Cardiac muscle cell (in vitro differentiated cells and primary cell): ENCODE measurements around the gene MARCHF10. TPM values are rescaled to one million over a fixed set of nuclear protein-coding genes. Genes with fewer than 3 reads are reported as not detected.

Experiments
- DNase-seq, 2 donors: peaks; one replicate each; pipeline versions ENCODE4 v3.0.0 to v3.0.0-alpha.2; 2010 to 2017; ENCODE audit warnings: low read depth in 1 of 2, low spot score in 1 of 2
- H3K27ac ChIP-seq: fragments of 200-600 bp; sonication (generic); 2 replicates; pipeline ENCODE4 v1.5.1; 2016
- H3K27me3 ChIP-seq: fragments of 200-600 bp; sonication (generic); 2 replicates; pipeline ENCODE4 v1.6.0; 2016; ENCODE audit warnings: control low read depth
- H3K36me3 ChIP-seq: fragments of 200-600 bp; sonication (generic); 2 replicates; pipeline ENCODE4 v1.5.1; 2016; ENCODE audit warnings: control low read depth
- H3K4me1 ChIP-seq: fragments of 200-600 bp; sonication (generic); 2 replicates; pipeline ENCODE4 v1.8.1; 2017; ENCODE audit warnings: low read depth, mild to moderate bottlenecking, mixed run types
- H3K4me3 ChIP-seq: fragments of 200-600 bp; sonication (generic); 2 replicates; pipeline ENCODE4 v1.5.1; 2016; ENCODE audit warnings: mild to moderate bottlenecking
- H3K9me3 ChIP-seq: fragments of 200-600 bp; sonication (generic); 2 replicates; pipeline ENCODE4 v1.5.1; 2017; ENCODE audit warnings: low read depth, mild to moderate bottlenecking, control low read depth
- CTCF ChIP-seq: IDR thresholded peaks from 2 replicates; pipeline ENCODE4 v1.5.1; 2012; ENCODE audit warnings: low read depth, mild to moderate bottlenecking, low read length
- polyA plus RNA-seq: library from polyadenylated mRNA; unstranded; fragments of >200 nt; fragmentation: Nextera tagmentation; extraction: Ambion mirVana; gene quantifications from 2 replicates; pipeline ENCODE4 v1.2.1, GENCODE V29; 2016
- total RNA-seq: library from RNA; depleted of rRNA; stranded (reverse); fragments of >200 nt; gene quantifications from 2 replicates; pipeline ENCODE4 v1.2.3, GENCODE V29; 2016

The MARCHF10 gene
- total and polyA plus RNA-seq, 2 experiments from 2014 or later = 0.77 to 1.1 TPM

DNA sequence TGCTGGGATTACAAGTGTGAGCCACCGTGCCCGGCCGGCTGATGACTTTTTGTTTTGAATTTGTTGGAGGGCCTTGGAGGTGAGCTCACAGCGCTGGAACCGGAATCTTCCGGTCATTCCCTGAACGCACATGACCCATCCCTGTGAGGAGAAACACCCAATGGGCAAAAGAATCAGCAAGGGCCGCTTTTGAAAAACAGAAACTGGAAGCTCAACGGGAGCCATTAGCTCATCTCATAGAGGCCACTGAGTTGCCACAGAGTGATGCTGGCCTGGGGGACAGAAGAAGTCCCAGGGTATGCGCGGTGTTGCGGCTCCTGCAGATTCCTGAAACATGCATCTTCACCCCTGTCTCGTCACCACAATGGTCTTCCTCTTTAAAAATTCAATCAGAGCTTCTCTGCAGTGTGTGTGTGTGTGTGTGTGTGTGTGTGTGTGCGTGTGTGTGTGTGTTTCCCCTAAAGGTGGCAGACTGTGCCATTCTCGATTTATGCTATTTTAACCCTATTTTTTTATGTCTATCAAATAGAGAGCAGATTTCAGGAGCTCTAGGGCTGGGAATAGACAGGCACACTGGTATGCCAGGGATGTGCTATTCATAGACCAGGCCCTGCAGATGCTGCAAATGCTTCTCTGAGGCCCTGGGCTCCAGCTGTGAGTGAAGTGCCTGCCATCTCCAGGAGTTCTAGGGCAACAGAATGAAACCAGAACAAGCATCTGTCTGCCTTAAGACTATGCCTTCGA is 68.3 kb downstream of the MARCHF10 start:
- no peak overlapping the region for H3K4me3 ChIP-seq
- no peaks in the 10 kb centered on the region for H3K9me3 ChIP-seq
- H3K36me3 ChIP-seq = no peaks in the 10 kb centered on the region
- TF ChIP-seq CTCF = no peak
- peak overlapping the region; percentile 87 for H3K27ac ChIP-seq
- H3K4me1 ChIP-seq = peaks cover 20% of the 10 kb centered on the region
- peak in 1 of 2 donors; percentile 80 for DNase-seq
- no peaks in the 10 kb centered on the region for H3K27me3 ChIP-seq

- no peak for DNase-seq
- Histone ChIP-seq H3K4me1 (peaks cover 25% of the 10 kb centered on the region), H3K27me3 (no peaks in the 10 kb centered on the region), H3K9me3 (no peaks in the 10 kb centered on the region), H3K27ac (no peak overlapping the region), H3K36me3 (no peaks in the 10 kb centered on the region), H3K4me3 (no peak overlapping the region)
- no peak for TF ChIP-seq CTCF
Measured at GRCh38 chr17:62738281-62738680, 69.8 kb downstream of the MARCHF10 start.

DNA sequence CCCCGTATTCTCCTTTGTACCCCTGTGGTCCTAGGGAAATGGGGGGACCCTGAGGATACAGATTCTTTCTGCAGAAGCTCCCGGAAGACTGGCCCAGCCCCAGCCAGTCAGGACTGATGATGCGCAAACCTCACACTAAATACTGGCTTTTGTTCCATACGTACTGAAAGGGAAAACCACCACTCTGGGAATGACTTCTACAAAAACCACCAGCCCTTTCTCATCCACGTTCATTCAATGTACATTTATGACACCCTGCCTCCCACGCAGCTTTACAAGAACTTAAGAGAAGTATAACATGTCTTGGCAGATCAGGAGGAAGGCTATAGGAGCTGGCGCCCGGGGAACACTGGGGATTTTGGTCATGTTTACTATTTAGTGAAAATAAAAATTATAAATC is 70.6 kb downstream of the MARCHF10 start:
- TF ChIP-seq CTCF = no peak
- no peak overlapping the region for H3K27ac ChIP-seq
- H3K27me3 ChIP-seq = no peaks in the 10 kb centered on the region
- H3K4me1 ChIP-seq = peaks cover 25% of the 10 kb centered on the region
- H3K4me3 ChIP-seq = no peak overlapping the region
- H3K36me3 ChIP-seq = no peaks in the 10 kb centered on the region
- no peak for DNase-seq
- H3K9me3 ChIP-seq = no peaks in the 10 kb centered on the region

DNA sequence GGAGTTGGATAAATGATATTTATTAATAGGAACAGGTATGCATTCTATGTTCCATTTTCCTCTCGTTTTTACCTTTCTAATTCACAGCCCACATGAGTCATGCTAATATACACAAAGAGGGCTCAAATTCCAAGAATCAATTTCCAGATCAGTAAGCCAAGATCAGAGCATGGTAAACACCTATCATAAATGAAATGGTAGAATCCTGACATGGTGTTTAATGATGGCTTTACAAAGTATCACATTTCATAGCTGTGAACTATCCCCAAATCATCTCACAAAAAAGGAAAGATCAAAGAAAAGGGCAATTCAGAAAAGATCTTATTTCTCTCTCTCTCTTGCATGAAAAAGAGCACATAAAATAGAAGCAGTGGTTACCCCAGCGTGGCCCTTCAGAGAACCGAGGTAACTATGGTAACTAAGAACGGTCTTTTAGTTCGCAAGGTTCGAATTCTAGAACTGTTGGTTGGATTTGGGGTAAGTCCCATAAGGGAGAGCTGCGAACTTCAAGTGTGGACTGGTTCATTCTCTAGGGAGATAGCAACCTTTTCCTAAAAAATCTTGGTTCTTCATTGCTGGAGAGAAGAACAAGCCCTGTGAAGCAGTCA is 73.0 kb downstream of the MARCHF10 start:
- DNase-seq = no peak
- Histone ChIP-seq H3K36me3 (no peaks in the 10 kb centered on the region), H3K27me3 (no peaks in the 10 kb centered on the region), H3K4me1 (peaks cover 20% of the 10 kb centered on the region), H3K27ac (no peak overlapping the region), H3K4me3 (no peak overlapping the region), H3K9me3 (no peaks in the 10 kb centered on the region)
- no peak for TF ChIP-seq CTCF

DNA sequence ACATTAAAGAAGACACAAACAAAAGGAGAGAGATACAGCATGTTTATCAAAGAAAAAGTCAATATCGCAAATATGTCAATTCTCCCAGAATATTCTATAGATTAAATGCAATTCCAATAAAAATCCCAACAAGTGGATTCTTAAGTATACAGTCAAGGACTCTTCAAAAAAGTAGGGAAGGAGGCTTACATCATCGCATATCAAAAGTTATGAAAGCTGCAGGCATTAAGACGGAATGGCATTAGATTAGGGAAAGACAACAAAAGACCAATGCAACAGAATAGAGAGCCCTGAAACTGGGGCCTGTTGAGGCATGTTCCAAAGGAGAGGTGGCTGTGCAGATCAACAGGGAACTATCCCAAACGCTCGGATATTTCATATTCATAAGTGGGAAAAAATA is 76.0 kb downstream of the MARCHF10 start:
- no peaks in the 10 kb centered on the region for H3K9me3 ChIP-seq
- H3K4me1 ChIP-seq = peaks cover 8% of the 10 kb centered on the region
- DNase-seq = no peak
- no peaks in the 10 kb centered on the region for H3K36me3 ChIP-seq
- H3K4me3 ChIP-seq = no peak overlapping the region
- no peaks in the 10 kb centered on the region for H3K27me3 ChIP-seq
- no peak overlapping the region for H3K27ac ChIP-seq
- no peak for TF ChIP-seq CTCF
